SU-DHL-6 (cell line): Measurements from ENCODE around the gene DST.

Experiments
- EZH2phosphoT487 ChIP-seq: fragments of 200-600 bp; sonication (generic), shearing (Covaris generic); conservative IDR thresholded peaks from 2 replicates; pipeline ENCODE4 v1.6.1; 2018; ENCODE audit warnings: mild to moderate bottlenecking, antibody characterized with exemption, low read length, moderate library complexity, mixed read lengths
- TF ChIP-seq, protein P1 (sequence below): fragments of 200-600 bp; sonication (generic); IDR thresholded peaks from one replicate; pipeline ENCODE4 v1.5.1; 2017; ENCODE audit warnings: antibody characterized with exemption, mild to moderate bottlenecking, low read length, moderate library complexity; ENCODE audit not compliant: insufficient read depth, poor library complexity, severe bottlenecking

DNA sequence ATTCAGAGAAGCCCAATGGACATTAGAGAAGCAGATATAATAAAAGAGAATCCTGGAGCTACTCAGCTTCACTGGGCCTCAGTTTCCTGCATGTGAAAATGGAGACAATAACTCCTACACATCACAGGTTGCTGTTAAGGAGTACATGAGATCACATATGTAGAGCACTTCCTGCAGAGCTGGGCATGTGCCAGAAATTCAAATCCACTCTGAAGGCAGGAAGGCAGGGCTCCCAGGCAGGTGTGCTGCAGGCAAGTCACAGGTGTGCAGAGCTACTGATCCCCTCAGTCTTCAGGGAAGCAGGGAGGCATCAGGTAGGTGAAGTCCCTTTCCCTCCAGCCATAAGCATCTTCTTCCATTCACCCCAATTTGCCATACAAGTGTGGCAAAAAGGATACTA is 48.0 kb downstream of the DST start:
- TF ChIP-seq, protein P1, sequence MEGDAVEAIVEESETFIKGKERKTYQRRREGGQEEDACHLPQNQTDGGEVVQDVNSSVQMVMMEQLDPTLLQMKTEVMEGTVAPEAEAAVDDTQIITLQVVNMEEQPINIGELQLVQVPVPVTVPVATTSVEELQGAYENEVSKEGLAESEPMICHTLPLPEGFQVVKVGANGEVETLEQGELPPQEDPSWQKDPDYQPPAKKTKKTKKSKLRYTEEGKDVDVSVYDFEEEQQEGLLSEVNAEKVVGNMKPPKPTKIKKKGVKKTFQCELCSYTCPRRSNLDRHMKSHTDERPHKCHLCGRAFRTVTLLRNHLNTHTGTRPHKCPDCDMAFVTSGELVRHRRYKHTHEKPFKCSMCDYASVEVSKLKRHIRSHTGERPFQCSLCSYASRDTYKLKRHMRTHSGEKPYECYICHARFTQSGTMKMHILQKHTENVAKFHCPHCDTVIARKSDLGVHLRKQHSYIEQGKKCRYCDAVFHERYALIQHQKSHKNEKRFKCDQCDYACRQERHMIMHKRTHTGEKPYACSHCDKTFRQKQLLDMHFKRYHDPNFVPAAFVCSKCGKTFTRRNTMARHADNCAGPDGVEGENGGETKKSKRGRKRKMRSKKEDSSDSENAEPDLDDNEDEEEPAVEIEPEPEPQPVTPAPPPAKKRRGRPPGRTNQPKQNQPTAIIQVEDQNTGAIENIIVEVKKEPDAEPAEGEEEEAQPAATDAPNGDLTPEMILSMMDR: no peak
- TF ChIP-seq EZH2phosphoT487: no peak
